GOT3 (cell line): ENCODE measurements around the gene BRINP1.
"Not testable (repeated sequence)": the region's sequence is repeated elsewhere in the genome, so short reads cannot be mapped to it uniquely, and the experiment has no call there.

Source experiments
- DNase-seq: peaks from one replicate; lab custom pipeline; 2025; ENCODE audit warnings: mixed read lengths; lab: John Stamatoyannopoulos, UW

The BRINP1 gene

DNA sequence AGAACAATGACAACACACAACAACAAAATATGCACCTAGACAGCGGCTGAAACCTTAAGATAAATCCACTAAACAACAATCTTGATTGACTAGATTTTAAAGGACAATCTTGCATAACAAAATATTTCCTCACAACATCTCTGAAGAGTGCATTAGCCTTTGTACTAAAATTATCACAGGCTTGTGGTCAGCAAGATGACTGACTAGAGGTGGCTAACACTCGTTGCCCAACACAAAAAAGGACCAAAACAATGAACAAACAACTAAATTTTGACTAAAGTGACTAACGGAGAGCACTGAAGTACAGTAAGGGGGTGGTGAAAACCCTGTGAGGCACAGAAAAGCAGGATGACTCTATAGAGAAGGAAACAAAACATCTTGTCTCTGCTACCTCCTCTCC, 183.9 kb downstream of the BRINP1 start:
- no peak for DNase-seq

DNA sequence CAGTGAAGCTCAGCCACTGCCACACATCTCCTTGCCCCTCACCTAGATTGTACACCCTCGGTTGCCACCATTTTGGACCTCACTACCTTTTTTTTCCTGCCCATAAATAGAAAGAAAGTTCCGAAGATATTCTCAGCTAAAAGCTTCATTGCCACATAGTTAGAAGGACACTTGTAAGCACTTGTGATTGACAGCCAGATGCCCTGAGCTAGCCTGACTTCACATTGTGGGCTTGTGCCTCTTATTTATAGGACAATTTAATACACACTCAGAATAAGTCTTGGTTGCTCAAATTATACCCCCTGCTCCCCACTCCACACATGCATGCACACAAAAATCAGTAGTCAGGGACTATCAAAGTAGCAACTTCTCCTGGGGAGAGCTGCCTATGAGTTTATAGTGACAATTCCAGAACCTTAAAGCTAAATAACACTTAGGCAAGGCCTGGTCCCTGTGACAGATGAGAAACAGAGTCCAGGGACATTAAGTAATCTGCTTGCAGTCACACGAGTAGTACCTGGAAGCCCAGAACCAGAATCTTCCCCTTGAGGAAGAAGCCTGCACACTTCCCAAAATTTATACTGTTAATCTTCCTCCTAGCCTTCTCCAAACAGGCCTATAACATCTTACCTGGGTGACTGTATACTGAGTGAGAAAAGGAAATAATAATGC, 184.8 kb downstream of the BRINP1 start:
- DNase-seq = no peak

GRCh38 chr9:119181561-119181960, 187.7 kb downstream of the BRINP1 start:
- no peak for DNase-seq

DNA sequence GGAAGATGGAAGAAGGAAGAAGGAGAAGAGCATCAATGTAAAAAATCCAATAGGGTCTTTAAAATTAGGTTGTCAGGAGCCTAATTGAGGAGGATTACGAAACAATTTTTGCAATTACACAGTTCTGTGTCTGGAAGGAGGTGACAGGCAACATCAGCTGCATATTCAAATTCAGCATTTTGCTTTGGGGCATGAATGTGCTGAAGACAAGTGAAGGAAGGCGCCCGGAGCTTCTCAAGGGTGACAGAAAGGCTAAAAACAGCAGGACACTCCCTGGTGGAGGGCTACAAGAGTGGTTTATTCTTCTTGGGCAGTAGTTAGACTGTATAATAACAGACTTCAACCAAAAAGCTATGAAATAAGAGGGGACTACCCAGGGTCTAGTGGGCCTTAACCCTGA, 188.3 kb downstream of the BRINP1 start:
- DNase-seq = no peak

DNA sequence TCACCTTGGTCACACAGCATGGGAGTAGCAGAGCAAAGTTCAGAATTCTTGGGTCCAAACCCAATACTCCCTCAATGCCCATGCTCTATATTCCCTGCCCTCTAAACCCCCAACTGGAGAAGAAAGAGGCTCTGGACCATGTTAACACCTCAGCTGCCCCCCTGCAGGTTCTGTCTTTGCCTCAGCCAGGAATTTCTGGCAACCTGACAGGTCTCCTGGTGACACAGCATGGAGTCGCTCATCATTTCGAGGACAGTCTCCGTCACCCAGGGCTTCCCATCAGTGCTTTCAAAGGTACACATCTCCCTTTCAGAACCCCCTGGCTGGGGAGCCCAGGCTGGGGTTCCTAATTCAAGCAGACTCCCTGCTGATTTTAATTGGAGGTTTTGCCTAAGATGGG, 189.5 kb downstream of the BRINP1 start:
- no peak for DNase-seq

DNA sequence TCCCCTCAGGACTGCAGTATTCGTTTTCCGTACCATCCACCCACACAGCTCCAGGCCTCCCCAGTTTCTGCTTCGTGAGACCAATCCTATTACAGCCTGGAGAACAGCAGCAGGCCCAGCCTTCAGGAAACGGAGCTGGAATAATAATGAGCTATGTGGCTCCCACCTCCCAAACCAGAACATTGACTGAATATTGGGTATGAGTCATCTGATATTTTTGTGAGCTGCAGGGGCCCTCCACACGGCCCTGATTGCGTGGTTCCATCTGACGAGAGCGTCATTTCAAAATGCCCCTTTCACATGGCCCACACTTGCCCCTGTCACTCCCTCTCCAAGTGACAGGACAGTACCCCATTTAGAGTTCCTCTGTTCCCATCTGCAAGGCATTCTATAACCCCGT, 192.0 kb downstream of the BRINP1 start:
- DNase-seq = no peak

DNA sequence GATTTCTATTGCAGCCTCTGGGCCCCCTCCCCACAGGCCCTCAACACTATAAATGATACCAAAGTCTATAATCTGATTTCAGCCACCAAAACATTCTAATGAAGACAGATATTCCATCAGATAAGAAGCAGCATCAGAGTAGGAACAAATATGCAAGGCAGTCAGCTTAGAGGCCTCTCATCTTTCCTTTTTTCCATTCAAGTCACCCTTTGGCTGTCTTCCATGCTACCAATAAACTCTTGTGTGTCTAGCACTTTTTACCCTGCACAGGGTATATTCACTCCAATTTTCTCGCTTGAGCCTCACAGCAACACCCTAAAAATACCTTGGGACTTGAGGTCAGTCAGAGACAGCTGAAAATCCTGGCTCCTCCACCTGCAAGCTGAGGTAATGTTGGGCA, 193.7 kb downstream of the BRINP1 start:
- DNase-seq = no peak

GRCh38 chr9:119169222-119169621, 200.0 kb downstream of the BRINP1 start:
- not testable (repeated sequence) for DNase-seq

- no peak for DNase-seq
Measured at GRCh38 chr9:119167876-119168275, 201.4 kb downstream of the BRINP1 start.

- DNase-seq = no peak
Measured at GRCh38 chr9:119167267-119167666, 202.0 kb downstream of the BRINP1 start.

GRCh38 chr9:119166096-119166495, 203.1 kb downstream of the BRINP1 start:
- no peak for DNase-seq

- no peak for DNase-seq
Measured at GRCh38 chr9:119165131-119165530, 204.1 kb downstream of the BRINP1 start.

GRCh38 chr9:119164716-119165115, 204.5 kb downstream of the BRINP1 start:
- no peak for DNase-seq

GRCh38 chr9:119160551-119160950, 208.7 kb downstream of the BRINP1 start:
- DNase-seq = no peak

DNA sequence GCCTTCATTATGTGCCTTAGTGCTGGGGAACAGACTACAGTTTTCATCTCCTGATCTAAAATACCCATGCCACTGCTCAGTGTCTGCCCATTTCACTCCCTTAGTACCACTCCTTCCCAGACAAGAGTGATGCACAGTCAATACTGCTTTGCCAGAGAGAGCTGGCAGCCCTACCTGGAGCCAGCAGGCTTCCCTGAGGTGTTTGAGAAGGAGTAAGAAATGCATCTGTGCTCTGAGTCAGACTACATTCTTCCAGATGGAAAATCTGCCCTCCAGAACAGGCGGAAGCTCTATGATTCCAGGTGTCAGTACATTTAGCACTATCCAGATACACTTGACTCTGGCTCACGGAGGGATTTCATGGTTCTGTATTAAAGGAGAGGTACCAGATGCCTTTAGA, 209.8 kb downstream of the BRINP1 start:
- DNase-seq = no peak

GRCh38 chr9:119157196-119157595, 212.0 kb downstream of the BRINP1 start:
- DNase-seq = no peak

- no peak for DNase-seq
Measured at GRCh38 chr9:119156354-119156753, 212.9 kb downstream of the BRINP1 start.

DNA sequence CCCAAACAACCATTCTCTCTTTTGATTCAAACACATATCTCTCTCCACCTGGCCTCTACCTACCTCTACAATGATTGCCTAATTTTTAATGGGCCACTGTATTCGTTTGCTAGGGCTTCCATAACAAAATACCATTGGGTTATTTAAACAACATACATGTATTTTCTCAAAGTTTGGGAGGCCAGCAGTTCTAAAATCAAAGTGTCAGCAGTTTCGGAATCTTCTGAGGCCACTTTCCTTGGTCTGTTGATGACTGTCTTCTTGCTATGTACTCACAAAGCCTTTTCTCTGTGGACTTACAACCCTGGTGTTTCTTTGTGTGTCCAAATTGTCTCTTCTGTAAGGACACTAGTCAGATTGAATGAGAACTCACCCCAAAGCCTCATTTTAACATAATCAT, 214.7 kb downstream of the BRINP1 start:
- no peak for DNase-seq

DNA sequence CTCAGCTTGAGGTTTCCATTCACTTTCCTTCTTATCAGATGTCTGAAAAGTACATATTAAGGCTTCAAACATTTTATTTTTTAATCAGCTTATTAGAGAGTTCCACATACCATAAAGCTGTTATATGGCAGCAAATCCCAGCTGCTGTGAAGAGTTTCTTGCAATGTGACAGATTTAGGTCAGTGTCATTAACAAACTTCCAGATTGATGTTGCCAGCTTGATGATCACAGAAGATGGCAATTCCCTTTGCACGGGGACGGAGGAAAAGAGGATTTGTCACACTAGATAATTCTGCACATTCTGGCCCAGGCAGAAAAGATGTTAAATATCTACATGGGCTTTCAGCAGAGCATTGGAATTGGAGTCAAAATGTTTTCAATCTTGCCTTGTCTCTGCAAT, 215.8 kb downstream of the BRINP1 start:
- no peak for DNase-seq

GRCh38 chr9:119148855-119149254, 220.4 kb downstream of the BRINP1 start:
- no peak for DNase-seq

- no peak for DNase-seq
Measured at GRCh38 chr9:119137479-119137878, 231.8 kb downstream of the BRINP1 start.

GRCh38 chr9:119126040-119126439, 243.2 kb downstream of the BRINP1 start:
- DNase-seq = no peak

DNA sequence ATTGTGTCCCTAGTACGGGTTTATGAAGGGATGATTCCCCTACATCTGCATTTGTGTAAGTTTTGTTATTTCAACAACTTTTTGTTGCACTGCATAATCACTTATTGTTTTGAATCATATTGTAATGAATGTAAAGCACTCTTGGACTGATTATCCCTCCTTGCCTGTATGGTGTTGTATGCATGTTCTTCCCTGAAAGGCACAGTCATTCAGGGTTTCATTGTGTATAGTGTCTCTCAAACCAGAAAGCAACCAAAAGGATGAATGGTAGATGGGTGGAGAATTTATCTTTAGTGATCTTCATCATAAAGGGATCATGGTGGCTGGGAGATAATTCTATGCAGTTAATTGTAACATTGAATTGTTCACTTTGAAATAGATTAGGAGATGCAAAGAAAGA, 247.3 kb downstream of the BRINP1 start:
- DNase-seq = no peak

- DNase-seq = no peak
Measured at GRCh38 chr9:119117409-119117808, 251.8 kb downstream of the BRINP1 start.
